Adipocyte (in vitro differentiated cells): ENCODE results near the gene SCYGR8.
"Not testable (repeated sequence)": the region's sequence is repeated elsewhere in the genome, so short reads cannot be mapped to it uniquely, and the experiment has no call there.

Experiments used
- DNase-seq: peaks from one replicate; pipeline ENCODE4 v3.0.0-alpha.2; 2015; ENCODE audit warnings: low read depth
- H3K27me3 ChIP-seq: replicated peaks from 2 replicates; pipeline ENCODE4 v1.7.0; 2013; ENCODE audit warnings: mild to moderate bottlenecking, low read length, moderate library complexity; ENCODE audit not compliant: control insufficient read depth, insufficient read depth
- H3K36me3 ChIP-seq: 2 replicates; pipeline ENCODE4 v1.7.0; 2013; ENCODE audit warnings: low read length, mild to moderate bottlenecking, moderate library complexity; ENCODE audit not compliant: control insufficient read depth, insufficient read depth, severe bottlenecking
- H3K4me1 ChIP-seq: 2 replicates; pipeline ENCODE4 v1.7.0; 2013; ENCODE audit warnings: mild to moderate bottlenecking, low read length, moderate library complexity; ENCODE audit not compliant: control insufficient read depth, insufficient read depth
- H3K4me3 ChIP-seq: 2 replicates; pipeline ENCODE4 v1.7.0; 2013; ENCODE audit warnings: mild to moderate bottlenecking, low read length, moderate library complexity
- H3K9ac ChIP-seq: 2 replicates; pipeline ENCODE4 v1.7.0; 2013; ENCODE audit warnings: mild to moderate bottlenecking, low read length, moderate library complexity
- H3K9me3 ChIP-seq: 2 replicates; pipeline ENCODE4 v1.7.0; 2013; ENCODE audit warnings: mild to moderate bottlenecking, low read length, moderate library complexity; ENCODE audit not compliant: control insufficient read depth

The SCYGR8 gene

GRCh38 chr2:227719641-227720040 lies 26.1 kb upstream of the SCYGR8 start:
- no peaks in the 10 kb centered on the region for H3K36me3 ChIP-seq
- DNase-seq = no peak
- H3K9me3 ChIP-seq = no peaks in the 10 kb centered on the region
- H3K4me1 ChIP-seq = peaks cover 15% of the 10 kb centered on the region
- no peak overlapping the region for H3K9ac ChIP-seq
- no peaks in the 10 kb centered on the region for H3K27me3 ChIP-seq
- H3K4me3 ChIP-seq = no peak overlapping the region

GRCh38 chr2:227720680-227721079 lies 25.0 kb upstream of the SCYGR8 start:
- H3K9me3 ChIP-seq = no peaks in the 10 kb centered on the region
- H3K4me3 ChIP-seq = no peak overlapping the region
- H3K4me1 ChIP-seq = peaks cover 15% of the 10 kb centered on the region
- no peaks in the 10 kb centered on the region for H3K36me3 ChIP-seq
- H3K9ac ChIP-seq = no peak overlapping the region
- no peak for DNase-seq
- no peaks in the 10 kb centered on the region for H3K27me3 ChIP-seq

- H3K27me3 ChIP-seq, H3K36me3 ChIP-seq, H3K9me3 ChIP-seq, DNase-seq, H3K4me1 ChIP-seq, H3K4me3 ChIP-seq, H3K9ac ChIP-seq: not testable (repeated sequence)
These were observed 22.9 kb upstream of the SCYGR8 start for GRCh38 chr2:227722821-227723220.

GRCh38 chr2:227724394-227725039 lies 21.2 kb upstream of the SCYGR8 start, which contains the start of gene SCYGR6:
Gene SCYGR6 (minus strand): TSS chr2:227724757. CDS start chr2:227724757, 0 bp downstream.
- no peak within 1 kb of the TSS for H3K9ac ChIP-seq
- no peaks in the 10 kb centered on the region for H3K27me3 ChIP-seq
- no peak for DNase-seq
- no peaks in the 10 kb centered on the region for H3K4me1 ChIP-seq
- no peaks in the 10 kb centered on the region for H3K9me3 ChIP-seq
- H3K36me3 ChIP-seq = no peaks in the 10 kb centered on the region
- H3K4me3 ChIP-seq = no peak within 1 kb of the TSS

GRCh38 chr2:227728035-227728434 lies 17.7 kb upstream of the SCYGR8 start, which contains the start of gene SCYGR7:
Gene SCYGR7 (plus strand): TSS chr2:227728335. CDS start chr2:227728335, 0 bp downstream.
- Histone ChIP-seq H3K4me1 (no peaks in the 10 kb centered on the region), H3K36me3 (no peaks in the 10 kb centered on the region), H3K27me3 (peaks cover 5% of the 10 kb centered on the region), H3K9ac (no peak within 1 kb of the TSS), H3K4me3 (no peak within 1 kb of the TSS), H3K9me3 (no peaks in the 10 kb centered on the region)
- DNase-seq = no peak

GRCh38 chr2:227739351-227739750 lies 6.3 kb upstream of the SCYGR8 start:
- Histone ChIP-seq H3K4me3 (no peak overlapping the region), H3K9ac (no peak overlapping the region), H3K9me3 (no peaks in the 10 kb centered on the region), H3K27me3 (peaks cover 12% of the 10 kb centered on the region), H3K36me3 (no peaks in the 10 kb centered on the region), H3K4me1 (no peaks in the 10 kb centered on the region)
- DNase-seq = no peak

- DNase-seq, H3K4me3 ChIP-seq, H3K4me1 ChIP-seq, H3K9me3 ChIP-seq, H3K27me3 ChIP-seq, H3K9ac ChIP-seq, H3K36me3 ChIP-seq: not testable (repeated sequence)
These were observed 5.0 kb upstream of the SCYGR8 start for GRCh38 chr2:227740705-227741104.

GRCh38 chr2:227748079-227748478 lies 2.4 kb downstream of the SCYGR8 start:
- no peaks in the 10 kb centered on the region for H3K4me1 ChIP-seq
- no peaks in the 10 kb centered on the region for H3K27me3 ChIP-seq
- no peak overlapping the region for H3K4me3 ChIP-seq
- no peaks in the 10 kb centered on the region for H3K36me3 ChIP-seq
- no peak for DNase-seq
- H3K9ac ChIP-seq = no peak overlapping the region
- no peaks in the 10 kb centered on the region for H3K9me3 ChIP-seq

- H3K9me3 ChIP-seq, H3K4me1 ChIP-seq, H3K4me3 ChIP-seq, H3K9ac ChIP-seq, H3K27me3 ChIP-seq, H3K36me3 ChIP-seq, DNase-seq: not testable (repeated sequence)
These were observed 10.6 kb downstream of the SCYGR8 start for GRCh38 chr2:227756261-227756660.

GRCh38 chr2:227759411-227760118 lies 13.9 kb downstream of the SCYGR8 start:
- Histone ChIP-seq H3K4me1 (peaks cover 14% of the 10 kb centered on the region), H3K4me3 (no peak overlapping the region), H3K9ac (no peak overlapping the region), H3K27me3 (no peaks in the 10 kb centered on the region), H3K9me3 (no peaks in the 10 kb centered on the region), H3K36me3 (no peaks in the 10 kb centered on the region)
- DNase-seq = peak; percentile 24

GRCh38 chr2:227761740-227762476 lies 16.2 kb downstream of the SCYGR8 start:
- peak; percentile 19 for DNase-seq
- no peaks in the 10 kb centered on the region for H3K36me3 ChIP-seq
- no peak overlapping the region for H3K4me3 ChIP-seq

More at GRCh38 chr2:227761740-227762476, 16.2 kb downstream of the SCYGR8 start:
- H3K4me1 ChIP-seq = peaks cover 24% of the 10 kb centered on the region
- no peaks in the 10 kb centered on the region for H3K9me3 ChIP-seq
- H3K9ac ChIP-seq = peak overlapping the region; percentile 19
- no peaks in the 10 kb centered on the region for H3K27me3 ChIP-seq
